NCI-H82 treated with DMSO at 0.1 percent for 48 hours (cell line): ENCODE measurements around the gene AGAP1.

Experiments
- DNase-seq: peaks from one replicate; lab custom pipeline; 2025; ENCODE audit not compliant: unreplicated experiment; lab: John Stamatoyannopoulos, UW

The AGAP1 gene

GRCh38 chr2:235856151-235856854, 362.5 kb downstream of the AGAP1 start:
- DNase-seq: no peak

- no peak for DNase-seq
Observed at GRCh38 chr2:235857598-235857997, 363.8 kb downstream of the AGAP1 start.

GRCh38 chr2:235858881-235859280, 365.0 kb downstream of the AGAP1 start:
- no peak for DNase-seq

GRCh38 chr2:235859651-235860050, 365.8 kb downstream of the AGAP1 start:
- DNase-seq: no peak

- no peak for DNase-seq
Observed at GRCh38 chr2:235860111-235860510, 366.3 kb downstream of the AGAP1 start.

GRCh38 chr2:235860871-235861270, 367.0 kb downstream of the AGAP1 start:
- no peak for DNase-seq

- DNase-seq: no peak
Observed at GRCh38 chr2:235861383-235861782, 367.5 kb downstream of the AGAP1 start.

- DNase-seq: no peak
Observed at GRCh38 chr2:235863414-235863813, 369.6 kb downstream of the AGAP1 start.

GRCh38 chr2:235864302-235864701, 370.5 kb downstream of the AGAP1 start:
- DNase-seq: no peak

- DNase-seq: peak; percentile 45
Observed at GRCh38 chr2:235864733-235865515, 371.1 kb downstream of the AGAP1 start.

GRCh38 chr2:235866373-235866772, 372.5 kb downstream of the AGAP1 start:
- DNase-seq: no peak

- no peak for DNase-seq
Observed at GRCh38 chr2:235868224-235868623, 374.4 kb downstream of the AGAP1 start.

GRCh38 chr2:235868645-235869044, 374.8 kb downstream of the AGAP1 start:
- DNase-seq: no peak

GRCh38 chr2:235870515-235870914, 376.7 kb downstream of the AGAP1 start:
- no peak for DNase-seq

GRCh38 chr2:235876099-235876679, 382.3 kb downstream of the AGAP1 start:
- no peak for DNase-seq

- no peak for DNase-seq
Observed at GRCh38 chr2:235877275-235877802, 383.5 kb downstream of the AGAP1 start.

- no peak for DNase-seq
Observed at GRCh38 chr2:235879116-235879515, 385.3 kb downstream of the AGAP1 start.

GRCh38 chr2:235883675-235884074, 389.8 kb downstream of the AGAP1 start:
- DNase-seq: no peak

GRCh38 chr2:235889302-235889630, 395.4 kb downstream of the AGAP1 start:
- DNase-seq: no peak

GRCh38 chr2:235893129-235893698, 399.4 kb downstream of the AGAP1 start:
- no peak for DNase-seq

GRCh38 chr2:235894839-235895238, 401.0 kb downstream of the AGAP1 start:
- DNase-seq: no peak

- DNase-seq: no peak
Observed at GRCh38 chr2:235896061-235896460, 402.2 kb downstream of the AGAP1 start.
